ENCODE data around the gene SH2B3. TPM values are rescaled to one million over a fixed set of nuclear protein-coding genes. Genes with fewer than 3 reads are reported as not detected.

The SH2B3 gene
- total and polyA plus RNA-seq, 2 donors (not counting 3 experiments of a cell fraction or from before 2014, with no cell fraction given), result 63.1 to 97.9 TPM

DNA sequence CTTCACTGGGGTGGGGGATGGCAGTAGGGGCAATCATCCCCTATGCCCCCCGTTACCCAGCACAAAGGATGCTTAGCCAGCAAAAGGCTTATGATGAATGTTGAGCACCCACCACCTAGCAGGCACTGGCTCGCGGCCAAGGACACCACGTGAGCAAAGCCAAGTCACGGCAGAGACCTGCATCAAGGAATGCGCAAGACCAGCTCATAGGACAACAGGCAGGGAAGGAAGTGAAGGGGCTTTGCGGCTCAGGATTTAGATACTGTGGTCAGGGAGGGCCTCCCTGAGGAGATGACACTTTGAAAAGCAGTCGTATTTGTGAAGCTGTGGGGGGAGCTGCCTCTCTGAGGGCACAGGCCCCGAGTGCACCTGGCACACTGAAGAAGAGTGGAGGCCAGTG is 32.8 kb downstream of the SH2B3 start:
- peaks cover 76% of the 10 kb centered on the region for H3K4me1 ChIP-seq (ENCODE audit: control insufficient read depth, extremely low read depth, insufficient read depth, low read length)
- dilution Hi-C loops (cut with MboI; ENCODE audit: extremely low pct_ligation_motif_present, low sequenced_read_pairs) (no loop called here), intact Hi-C loops (cut with micrococcal nuclease) (loop anchor here (1.0 kb wide), 1 partner anchor 8 kb away; no protein-coding TSS in a partner anchor)
- H3K36me3 ChIP-seq (ENCODE audit: control insufficient read depth in 2 of 2, extremely low read depth in 1 of 2, insufficient read depth in 2 of 2, low read length in 2 of 2), result peaks cover 0 to 13% of the 10 kb centered on the region in 2 experiments
- H4K20me1 ChIP-seq (replicated peaks; ENCODE audit: control insufficient read depth, extremely low read depth, insufficient read depth, low read length), result no peaks in the 10 kb centered on the region
- H3K27me3 ChIP-seq (ENCODE audit: control insufficient read depth in 2 of 2, insufficient read depth in 2 of 2, low read length in 2 of 2), result no peaks in the 10 kb centered on the region
- DNase-seq (ENCODE audit: low read depth, low spot score), result peak; percentile 67
- peak overlapping the region; percentile 85 for H3K27ac ChIP-seq (ENCODE audit: insufficient read depth, low read depth, low read length)
- no peaks in the 10 kb centered on the region for H3K9me3 ChIP-seq (replicated peaks; ENCODE audit: control insufficient read depth, insufficient read depth, low read length)
- H3K79me2 ChIP-seq (ENCODE audit: control insufficient read depth, insufficient read depth, low read length), result peaks cover 97% of the 10 kb centered on the region
- H2AFZ ChIP-seq (ENCODE audit: low read depth, low read length), result no peak overlapping the region
- no peak overlapping the region for H3K4me3 ChIP-seq (replicated peaks in 1 of 3; ENCODE audit: insufficient read depth in 1 of 3, low read depth in 1 of 3, low read length in 3 of 3)
- ChIA-PET CTCF (interaction anchor here (0.8 to 2.6 kb wide), 11 partner anchors 7 to 42 kb away, joined by 3 to 30 read pairs (median 6); partner anchors contain the start of gene SH2B3), POLR2A (interaction anchor here (0.9 to 1.0 kb wide), 2 partner anchors 7 to 17 kb away, joined by 3 to 5 read pairs; no protein-coding TSS in a partner anchor)
- no peak for TF ChIP-seq CTCF (IDR thresholded peaks at IDR 0.05; ENCODE audit: extremely low read depth in 1 of 2, insufficient read depth in 1 of 2, low read depth in 1 of 2, low read length in 2 of 2)
- peak; percentile 34 for TF ChIP-seq MAX (IDR thresholded peaks at IDR 0.05; ENCODE audit: insufficient read depth, insufficient read length)
- no peak for TF ChIP-seq EZH2 (IDR thresholded peaks at IDR 0.05; ENCODE audit: borderline replicate concordance, low read depth, low read length, severe bottlenecking)
- peak overlapping the region; percentile 2 for H3K4me2 ChIP-seq (ENCODE audit: insufficient read depth, low read length)
- no peaks in the 10 kb centered on the region for H3K9me1 ChIP-seq (replicated peaks; ENCODE audit: control insufficient read depth, extremely low read depth, insufficient read depth, low read length)
- peak; percentile 77 for FAIRE-seq
- BruUV-seq (replicated peaks), result no TSS peak
- peak overlapping the region; percentile 13 for H3K9ac ChIP-seq (replicated peaks; ENCODE audit: extremely low read depth, insufficient read depth, low read length)

DNA sequence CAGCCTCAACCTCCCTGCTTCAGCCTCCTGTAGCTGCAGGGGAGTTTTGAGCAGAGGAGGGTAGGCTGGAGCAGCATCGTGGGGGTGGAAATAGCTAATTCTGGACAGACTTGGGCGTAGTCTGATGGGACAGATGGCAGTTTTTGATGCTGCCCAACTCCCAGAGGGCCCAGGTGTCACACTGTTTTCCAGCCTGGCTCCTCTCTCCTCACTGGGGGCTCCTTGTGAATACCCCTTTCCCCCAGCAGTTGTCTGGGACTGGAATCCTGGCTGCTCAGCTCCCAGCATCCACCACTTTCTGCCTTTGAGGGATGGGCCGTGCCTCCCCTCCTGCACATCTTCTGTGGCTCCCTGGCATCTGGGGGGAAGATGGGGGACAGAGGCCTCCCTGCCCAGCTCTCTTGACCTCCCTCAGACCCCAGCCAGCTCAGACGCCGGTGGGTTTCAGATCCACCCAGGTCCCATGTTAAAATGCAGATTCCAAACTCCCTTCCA is 34.0 kb downstream of the SH2B3 start:
- POLR2A ChIA-PET, result no interaction called here
- Histone ChIP-seq H3K79me2 (ENCODE audit: control insufficient read depth, insufficient read depth, low read length) (peaks cover 95% of the 10 kb centered on the region), H2AFZ (ENCODE audit: low read depth, low read length) (no peak overlapping the region), H3K4me3 (replicated peaks in 1 of 3; ENCODE audit: insufficient read depth in 1 of 3, low read depth in 1 of 3, low read length in 3 of 3) (no peak overlapping the region), H4K20me1 (replicated peaks; ENCODE audit: control insufficient read depth, extremely low read depth, insufficient read depth, low read length) (no peaks in the 10 kb centered on the region), H3K27me3 (ENCODE audit: control insufficient read depth in 2 of 2, insufficient read depth in 2 of 2, low read length in 2 of 2) (no peaks in the 10 kb centered on the region), H3K36me3 (ENCODE audit: control insufficient read depth in 2 of 2, extremely low read depth in 1 of 2, insufficient read depth in 2 of 2, low read length in 2 of 2) (peaks cover 0 to 13% of the 10 kb centered on the region in 2 experiments), H3K9me3 (replicated peaks; ENCODE audit: control insufficient read depth, insufficient read depth, low read length) (no peaks in the 10 kb centered on the region), H3K9ac (replicated peaks; ENCODE audit: extremely low read depth, insufficient read depth, low read length) (no peak overlapping the region), H3K4me1 (ENCODE audit: control insufficient read depth, extremely low read depth, insufficient read depth, low read length) (peaks cover 75% of the 10 kb centered on the region), H3K4me2 (ENCODE audit: insufficient read depth, low read length) (no peak overlapping the region), H3K27ac (ENCODE audit: insufficient read depth, low read depth, low read length) (no peak overlapping the region), H3K9me1 (replicated peaks; ENCODE audit: control insufficient read depth, extremely low read depth, insufficient read depth, low read length) (no peaks in the 10 kb centered on the region)
- no TSS peak for BruUV-seq (replicated peaks)
- TF ChIP-seq MAX (IDR thresholded peaks at IDR 0.05; ENCODE audit: insufficient read depth, insufficient read length) (no peak), GATA2 (IDR thresholded peaks at IDR 0.05; ENCODE audit: insufficient read depth, insufficient read length, low read depth, low read length) (no peak), MYC (IDR thresholded peaks at IDR 0.05; ENCODE audit: low read depth, low read length) (no peak), EZH2 (IDR thresholded peaks at IDR 0.05; ENCODE audit: borderline replicate concordance, low read depth, low read length, severe bottlenecking) (no peak), POLR2A (IDR thresholded peaks at IDR 0.05; ENCODE audit: low read depth, low read length) (no peak), CTCF (IDR thresholded peaks at IDR 0.05; ENCODE audit: extremely low read depth in 1 of 2, insufficient read depth in 1 of 2, low read depth in 1 of 2, low read length in 2 of 2) (no peak), POLR2AphosphoS5 (IDR thresholded peaks at IDR 0.05; ENCODE audit: insufficient read depth, low read depth, low read length) (no peak)
- DNase-seq (ENCODE audit: low read depth, low spot score) (no peak), FAIRE-seq (no peak)
- intact Hi-C loops (cut with micrococcal nuclease), result no loop called here
- dilution Hi-C loops (cut with MboI; ENCODE audit: extremely low pct_ligation_motif_present, low sequenced_read_pairs), result no loop called here
- CTCF ChIA-PET, result interaction anchor here (2.5 kb wide), 1 partner anchor 10 kb away, joined by 6 read pairs; no protein-coding TSS in a partner anchor

All from endothelial cell of umbilical vein (primary cell).